ENCODE data around the gene RAPGEF6. TPM values are rescaled to one million over a fixed set of nuclear protein-coding genes. Genes with fewer than 3 reads are reported as not detected.

RAPGEF6 gene
- total and polyA plus RNA-seq, 9 of the 15 experiments (the other 6 are each of a cell fraction or from before 2014, with no cell fraction given), result 2.7 to 23.4 (median 12.7) TPM

- TF ChIP-seq, protein P1, sequence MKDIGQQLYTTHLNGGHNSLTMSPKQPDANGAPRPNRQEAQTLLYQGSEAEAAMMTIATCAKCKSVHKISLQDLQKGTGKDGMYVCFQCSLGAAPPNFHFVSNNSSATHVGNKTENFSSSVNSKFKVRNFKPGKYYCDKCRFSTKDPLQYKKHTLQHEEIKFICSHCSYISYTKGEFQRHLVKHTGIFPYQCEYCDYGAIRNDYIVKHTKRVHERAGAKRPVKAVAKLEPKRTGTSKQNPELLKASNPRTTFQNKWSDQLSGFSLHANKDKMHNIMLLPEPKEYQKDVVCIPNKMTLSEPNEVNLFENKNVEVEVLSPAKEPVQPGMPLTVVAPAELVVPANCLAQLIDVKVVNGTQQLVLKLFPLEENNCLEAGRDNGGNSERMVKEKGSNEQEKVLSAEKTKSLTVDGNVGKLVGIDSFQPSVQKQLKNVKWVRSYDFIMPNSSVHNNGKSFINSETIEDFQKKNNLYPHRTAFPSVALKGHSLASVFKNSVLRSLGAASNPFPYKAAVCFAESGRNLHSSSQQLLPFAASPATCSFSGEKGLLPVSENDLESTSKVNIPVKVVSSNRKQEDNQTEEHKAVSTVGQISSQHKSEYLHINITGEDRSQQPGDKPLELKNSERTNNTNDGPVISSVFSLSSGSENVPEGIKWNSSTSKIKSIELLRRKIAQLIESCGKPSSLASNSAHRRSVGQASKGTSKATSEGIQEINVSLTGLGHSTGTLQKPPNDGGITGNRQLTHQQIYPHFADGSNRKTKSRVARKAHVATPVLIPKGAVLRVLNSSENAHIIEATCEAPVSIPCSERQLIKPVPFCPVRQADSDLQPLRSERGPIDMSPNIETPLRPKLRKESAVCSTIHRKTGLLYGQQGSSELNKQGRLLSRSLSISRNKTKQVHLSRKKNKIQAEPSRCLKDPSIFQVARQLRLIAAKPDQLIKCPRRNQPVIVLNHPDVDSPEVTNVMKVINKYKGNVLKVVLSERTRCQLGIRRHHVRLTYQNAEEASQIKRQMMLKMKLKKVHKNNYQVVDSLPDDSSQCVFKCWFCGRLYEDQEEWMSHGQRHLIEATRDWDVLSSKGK (CRISPR knock-in tag; IDR thresholded peaks at IDR 0.05), result no peak
- TF ChIP-seq, protein P2, sequence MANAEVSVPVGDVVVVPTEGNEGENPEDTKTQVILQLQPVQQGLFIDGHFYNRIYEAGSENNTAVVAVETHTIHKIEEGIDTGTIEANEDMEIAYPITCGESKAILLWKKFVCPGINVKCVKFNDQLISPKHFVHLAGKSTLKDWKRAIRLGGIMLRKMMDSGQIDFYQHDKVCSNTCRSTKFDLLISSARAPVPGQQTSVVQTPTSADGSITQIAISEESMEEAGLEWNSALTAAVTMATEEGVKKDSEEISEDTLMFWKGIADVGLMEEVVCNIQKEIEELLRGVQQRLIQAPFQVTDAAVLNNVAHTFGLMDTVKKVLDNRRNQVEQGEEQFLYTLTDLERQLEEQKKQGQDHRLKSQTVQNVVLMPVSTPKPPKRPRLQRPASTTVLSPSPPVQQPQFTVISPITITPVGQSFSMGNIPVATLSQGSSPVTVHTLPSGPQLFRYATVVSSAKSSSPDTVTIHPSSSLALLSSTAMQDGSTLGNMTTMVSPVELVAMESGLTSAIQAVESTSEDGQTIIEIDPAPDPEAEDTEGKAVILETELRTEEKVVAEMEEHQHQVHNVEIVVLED (CRISPR knock-in tag; IDR thresholded peaks at IDR 0.05), result no peak
- TF ChIP-seq PTRF (tag; IDR thresholded peaks at IDR 0.05), result no peak
- no peak for TF ChIP-seq ZNF324 (CRISPR knock-in tag; IDR thresholded peaks at IDR 0.05)
Measured at GRCh38 chr5:131570757-131571156, 64.3 kb downstream of the RAPGEF6 start (continued).

- no peak overlapping the region for H3K4me3 ChIP-seq
- H2AFZ ChIP-seq (ENCODE audit: low read depth, low read length), result no peak overlapping the region
- DNase-seq (ENCODE audit: extremely low read depth in 1 of 4, low spot score in 3 of 4) (no peak), ATAC-seq (peak; percentile 65), FAIRE-seq (no peak)
- ChIA-PET CTCF (ENCODE audit: low intra/inter-chr PET ratio) (no interaction called here), POLR2A (interaction anchor here (0.8 to 1.0 kb wide), 4 partner anchors 23 to 445 kb away, joined by 3 to 5 read pairs (median 3); no protein-coding TSS in a partner anchor)
- H3K27me3 ChIP-seq (ENCODE audit: control insufficient read depth in 2 of 2, insufficient read depth in 2 of 2, low read length in 2 of 2), result no peaks in the 10 kb centered on the region
- H3K4me1 ChIP-seq (replicated peaks in 1 of 2; ENCODE audit: control insufficient read depth in 2 of 2, insufficient read depth in 2 of 2, low read length in 2 of 2), result peaks cover 3 to 4% of the 10 kb centered on the region in 2 experiments; a peak in 3 of 5 replicates
- intact Hi-C loops (cut with micrococcal nuclease) (no loop called here), in situ Hi-C loops (cut with MboI) (no loop called here)
- BruUV-seq (replicated peaks), result no TSS peak
- 0 out of 3 replicates have a peak overlapping the region, but pooled peaks have one; percentile 1 for H3K27ac ChIP-seq (ENCODE audit: extremely low read depth, low read depth, low read length)
- H3K36me3 ChIP-seq (ENCODE audit: control insufficient read depth, insufficient read depth, low read length), result peaks cover 15% of the 10 kb centered on the region; the same call in 2 of the 3 replicates
- H3K4me2 ChIP-seq (ENCODE audit: insufficient read depth, low read length), result 0 out of 2 replicates have a peak overlapping the region, but pooled peaks have one; percentile 8
- no peaks in the 10 kb centered on the region for H4K20me1 ChIP-seq (replicated peaks; ENCODE audit: control insufficient read depth, insufficient read depth, low read length)
- no peak overlapping the region for H3K9ac ChIP-seq (ENCODE audit: insufficient read depth in 1 of 2, low read depth in 2 of 2, low read length in 2 of 2)
- no peaks in the 10 kb centered on the region for H3K9me1 ChIP-seq (ENCODE audit: control insufficient read depth, insufficient read depth, low read length)
- H3K79me2 ChIP-seq (ENCODE audit: control insufficient read depth, insufficient read depth, low read length), result peaks cover 39% of the 10 kb centered on the region
- no peaks in the 10 kb centered on the region for H3K9me3 ChIP-seq (replicated peaks; ENCODE audit: control insufficient read depth, insufficient read depth, low read depth, low read length)
- 60% methylated on average over 4 of the region's 4 CpGs for WGBS (ENCODE audit: insufficient coverage, low coverage, missing lambda C conversion rate)
- TF ChIP-seq, protein P3, sequence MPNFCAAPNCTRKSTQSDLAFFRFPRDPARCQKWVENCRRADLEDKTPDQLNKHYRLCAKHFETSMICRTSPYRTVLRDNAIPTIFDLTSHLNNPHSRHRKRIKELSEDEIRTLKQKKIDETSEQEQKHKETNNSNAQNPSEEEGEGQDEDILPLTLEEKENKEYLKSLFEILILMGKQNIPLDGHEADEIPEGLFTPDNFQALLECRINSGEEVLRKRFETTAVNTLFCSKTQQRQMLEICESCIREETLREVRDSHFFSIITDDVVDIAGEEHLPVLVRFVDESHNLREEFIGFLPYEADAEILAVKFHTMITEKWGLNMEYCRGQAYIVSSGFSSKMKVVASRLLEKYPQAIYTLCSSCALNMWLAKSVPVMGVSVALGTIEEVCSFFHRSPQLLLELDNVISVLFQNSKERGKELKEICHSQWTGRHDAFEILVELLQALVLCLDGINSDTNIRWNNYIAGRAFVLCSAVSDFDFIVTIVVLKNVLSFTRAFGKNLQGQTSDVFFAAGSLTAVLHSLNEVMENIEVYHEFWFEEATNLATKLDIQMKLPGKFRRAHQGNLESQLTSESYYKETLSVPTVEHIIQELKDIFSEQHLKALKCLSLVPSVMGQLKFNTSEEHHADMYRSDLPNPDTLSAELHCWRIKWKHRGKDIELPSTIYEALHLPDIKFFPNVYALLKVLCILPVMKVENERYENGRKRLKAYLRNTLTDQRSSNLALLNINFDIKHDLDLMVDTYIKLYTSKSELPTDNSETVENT (CRISPR knock-in tag; IDR thresholded peaks at IDR 0.05), result no peak
- TF ChIP-seq ZNF253 (CRISPR knock-in tag; conservative IDR thresholded peaks at IDR 0.05) (no peak), JUNB (CRISPR knock-in tag; conservative IDR thresholded peaks at IDR 0.05) (no peak), ZNF707 (CRISPR knock-in tag; conservative IDR thresholded peaks at IDR 0.05) (no peak), ZNF316 (IDR thresholded peaks at IDR 0.05) (peak; percentile 84), LCOR (CRISPR knock-in tag; IDR thresholded peaks at IDR 0.05) (no peak), C11orf30 (IDR thresholded peaks at IDR 0.05; ENCODE audit: low read depth) (peak; percentile 68; the same call in 1 of the 2 replicates)
- TF ChIP-seq, protein P4, sequence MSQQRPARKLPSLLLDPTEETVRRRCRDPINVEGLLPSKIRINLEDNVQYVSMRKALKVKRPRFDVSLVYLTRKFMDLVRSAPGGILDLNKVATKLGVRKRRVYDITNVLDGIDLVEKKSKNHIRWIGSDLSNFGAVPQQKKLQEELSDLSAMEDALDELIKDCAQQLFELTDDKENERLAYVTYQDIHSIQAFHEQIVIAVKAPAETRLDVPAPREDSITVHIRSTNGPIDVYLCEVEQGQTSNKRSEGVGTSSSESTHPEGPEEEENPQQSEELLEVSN (IDR thresholded peaks at IDR 0.05; ENCODE audit: borderline replicate concordance in 1 of 2, extremely low read depth in 1 of 2, insufficient read depth in 1 of 2, insufficient read length in 1 of 2, low read depth in 1 of 2, low read length in 1 of 2, poor library complexity in 1 of 2, severe bottlenecking in 1 of 2), result no peak
Measured at GRCh38 chr5:131564229-131564652, 70.8 kb downstream of the RAPGEF6 start.

All from K562 (cell line).